ENCODE measurements around the gene ERP27.

ERP27 gene

GRCh38 chr12:14907953-14908352 lies 30.4 kb downstream of the ERP27 start:
- H3K9me3 ChIP-seq (ENCODE audit: control insufficient read depth, insufficient read depth, low read length), result no peaks in the 10 kb centered on the region
- H3K27me3 ChIP-seq (ENCODE audit: control insufficient read depth, insufficient read depth, low read length), result no peaks in the 10 kb centered on the region
- H3K4me3 ChIP-seq (ENCODE audit: low read depth, low read length), result no peak overlapping the region
- H3K4me1 ChIP-seq (ENCODE audit: control insufficient read depth, insufficient read depth, low read length), result no peaks in the 10 kb centered on the region
- H3K36me3 ChIP-seq (ENCODE audit: control insufficient read depth, insufficient read depth, low read length), result no peaks in the 10 kb centered on the region
- H3K9ac ChIP-seq (ENCODE audit: low read depth, low read length), result no peak overlapping the region

- Histone ChIP-seq H3K36me3 (ENCODE audit: control insufficient read depth, insufficient read depth, low read length) (no peaks in the 10 kb centered on the region), H3K9ac (ENCODE audit: low read depth, low read length) (no peak overlapping the region), H3K27me3 (ENCODE audit: control insufficient read depth, insufficient read depth, low read length) (no peaks in the 10 kb centered on the region)
These were observed 32.2 kb downstream of the ERP27 start for GRCh38 chr12:14906114-14906513.

DNA sequence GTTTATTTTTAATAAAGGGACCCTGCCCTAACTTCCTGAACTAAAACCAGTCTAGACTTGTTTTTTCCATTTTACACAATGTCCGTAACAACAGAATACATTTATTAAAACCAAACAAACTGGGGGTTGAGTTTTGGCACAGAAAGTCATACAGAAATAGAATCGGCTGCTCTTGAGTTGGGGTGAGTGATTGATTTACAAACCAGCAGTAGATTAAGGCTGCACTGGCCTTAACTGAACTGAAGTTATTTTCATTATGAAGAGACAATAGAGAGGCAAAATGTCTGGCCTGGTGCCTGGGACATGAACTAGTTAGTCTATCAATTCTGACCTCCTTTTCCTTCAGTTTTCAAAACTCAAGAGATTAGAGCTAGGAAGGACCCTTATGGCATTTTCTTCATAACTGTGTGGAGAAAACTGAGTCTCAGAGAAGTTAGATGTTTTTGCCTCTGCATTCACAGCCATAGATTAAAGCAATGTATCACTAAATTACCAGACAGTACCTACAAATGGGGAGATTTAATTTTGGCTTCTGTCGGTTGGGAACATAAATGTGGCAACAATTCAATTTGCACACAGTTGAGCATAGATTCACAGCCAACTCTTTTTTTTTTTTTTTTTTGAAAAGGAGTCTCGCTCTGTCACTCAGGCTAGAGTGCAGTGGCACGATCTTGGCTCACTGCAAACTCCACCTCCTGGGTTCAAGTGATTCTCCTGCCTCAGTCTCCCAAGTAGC lies 32.9 kb downstream of the ERP27 start:
- H3K4me3 ChIP-seq (ENCODE audit: low read depth, low read length), result no peak overlapping the region
- H3K27me3 ChIP-seq (ENCODE audit: control insufficient read depth, insufficient read depth, low read length), result no peaks in the 10 kb centered on the region
- H3K9ac ChIP-seq (ENCODE audit: low read depth, low read length), result no peak overlapping the region
- no peaks in the 10 kb centered on the region for H3K4me1 ChIP-seq (ENCODE audit: control insufficient read depth, insufficient read depth, low read length)
- no peaks in the 10 kb centered on the region for H3K36me3 ChIP-seq (ENCODE audit: control insufficient read depth, insufficient read depth, low read length)
- H3K9me3 ChIP-seq (ENCODE audit: control insufficient read depth, insufficient read depth, low read length), result no peaks in the 10 kb centered on the region

More at GRCh38 chr12:14906114-14906513, 32.2 kb downstream of the ERP27 start:
- Histone ChIP-seq H3K4me1 (ENCODE audit: control insufficient read depth, insufficient read depth, low read length) (no peaks in the 10 kb centered on the region), H3K4me3 (ENCODE audit: low read depth, low read length) (no peak overlapping the region), H3K9me3 (ENCODE audit: control insufficient read depth, insufficient read depth, low read length) (no peaks in the 10 kb centered on the region)

GRCh38 chr12:14904854-14905253 lies 33.5 kb downstream of the ERP27 start:
- Histone ChIP-seq H3K4me1 (ENCODE audit: control insufficient read depth, insufficient read depth, low read length) (no peaks in the 10 kb centered on the region), H3K4me3 (ENCODE audit: low read depth, low read length) (no peak overlapping the region), H3K9me3 (ENCODE audit: control insufficient read depth, insufficient read depth, low read length) (no peaks in the 10 kb centered on the region), H3K36me3 (ENCODE audit: control insufficient read depth, insufficient read depth, low read length) (no peaks in the 10 kb centered on the region), H3K27me3 (ENCODE audit: control insufficient read depth, insufficient read depth, low read length) (no peaks in the 10 kb centered on the region), H3K9ac (ENCODE audit: low read depth, low read length) (no peak overlapping the region)

DNA sequence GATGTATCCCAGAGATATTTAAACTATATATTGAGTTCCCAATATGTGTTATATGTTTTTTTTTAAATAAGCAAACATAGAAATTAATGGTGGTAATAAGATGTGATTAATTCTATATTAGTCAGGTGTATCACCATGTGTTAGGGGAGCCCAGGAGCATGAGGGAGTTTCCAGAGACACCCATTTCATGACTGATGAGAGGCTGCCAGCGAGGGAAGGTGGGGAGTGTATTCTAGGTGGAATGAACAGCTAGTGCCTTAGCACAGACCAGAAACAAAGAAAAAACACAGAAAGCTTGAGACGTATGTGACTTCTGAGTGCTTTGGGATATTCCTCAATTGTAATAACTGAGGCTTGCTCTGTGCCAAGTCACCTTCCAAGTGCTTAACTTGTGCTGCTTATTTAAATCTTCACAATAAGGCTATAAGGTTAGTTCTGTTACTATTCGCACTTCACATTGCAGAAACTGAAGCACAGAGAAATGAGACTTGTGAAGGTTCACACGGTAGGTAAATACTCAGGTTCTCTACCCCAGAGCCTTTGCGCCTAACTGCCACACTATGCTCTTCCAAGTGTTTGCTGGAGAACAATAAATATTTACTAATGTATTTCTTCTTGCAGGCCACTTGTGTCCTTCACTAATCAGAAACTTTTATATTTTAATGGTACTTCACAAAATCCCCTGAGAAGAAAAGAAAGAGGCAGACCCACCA lies 34.8 kb downstream of the ERP27 start:
- H3K27me3 ChIP-seq (ENCODE audit: control insufficient read depth, insufficient read depth, low read length), result no peaks in the 10 kb centered on the region

DNA sequence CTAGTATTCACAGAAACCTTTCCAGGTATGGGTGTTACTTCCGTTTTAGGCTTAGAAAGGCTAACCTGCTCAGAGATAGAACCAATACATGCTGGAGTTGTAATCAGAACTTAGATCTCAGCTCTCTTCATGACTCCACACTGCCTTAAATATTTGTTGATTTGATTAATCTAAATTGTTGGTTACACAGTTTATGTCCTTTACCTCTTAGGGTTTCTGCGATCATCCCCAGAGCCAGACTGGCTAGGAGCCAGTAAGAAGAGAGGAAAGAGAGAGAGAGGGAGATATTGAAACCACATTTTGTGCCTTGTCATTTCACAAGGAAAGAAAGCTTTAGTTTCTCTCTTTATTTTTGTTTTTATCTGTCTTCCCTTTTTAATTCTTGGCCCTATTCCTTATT lies 35.9 kb downstream of the ERP27 start:
- no peaks in the 10 kb centered on the region for H3K9me3 ChIP-seq (ENCODE audit: control insufficient read depth, insufficient read depth, low read length)
- H3K9ac ChIP-seq (ENCODE audit: low read depth, low read length), result no peak overlapping the region
- no peaks in the 10 kb centered on the region for H3K4me1 ChIP-seq (ENCODE audit: control insufficient read depth, insufficient read depth, low read length)
- H3K4me3 ChIP-seq (ENCODE audit: low read depth, low read length), result no peak overlapping the region
- H3K36me3 ChIP-seq (ENCODE audit: control insufficient read depth, insufficient read depth, low read length), result no peaks in the 10 kb centered on the region
- H3K27me3 ChIP-seq (ENCODE audit: control insufficient read depth, insufficient read depth, low read length), result no peaks in the 10 kb centered on the region

More for the DNA sequence above, 34.8 kb downstream of the ERP27 start:
- Histone ChIP-seq H3K4me1 (ENCODE audit: control insufficient read depth, insufficient read depth, low read length) (no peaks in the 10 kb centered on the region), H3K4me3 (ENCODE audit: low read depth, low read length) (no peak overlapping the region), H3K9ac (ENCODE audit: low read depth, low read length) (no peak overlapping the region), H3K36me3 (ENCODE audit: control insufficient read depth, insufficient read depth, low read length) (no peaks in the 10 kb centered on the region), H3K9me3 (ENCODE audit: control insufficient read depth, insufficient read depth, low read length) (no peaks in the 10 kb centered on the region)

GRCh38 chr12:14901228-14901562 lies 37.1 kb downstream of the ERP27 start:
- Histone ChIP-seq H3K27me3 (ENCODE audit: control insufficient read depth, insufficient read depth, low read length) (no peaks in the 10 kb centered on the region), H3K9ac (ENCODE audit: low read depth, low read length) (no peak overlapping the region), H3K4me1 (ENCODE audit: control insufficient read depth, insufficient read depth, low read length) (no peaks in the 10 kb centered on the region), H3K4me3 (ENCODE audit: low read depth, low read length) (no peak overlapping the region), H3K9me3 (ENCODE audit: control insufficient read depth, insufficient read depth, low read length) (no peaks in the 10 kb centered on the region), H3K36me3 (ENCODE audit: control insufficient read depth, insufficient read depth, low read length) (no peaks in the 10 kb centered on the region)

GRCh38 chr12:14900521-14901227 lies 37.7 kb downstream of the ERP27 start:
- Histone ChIP-seq H3K4me3 (ENCODE audit: low read depth, low read length) (no peak overlapping the region), H3K9me3 (ENCODE audit: control insufficient read depth, insufficient read depth, low read length) (no peaks in the 10 kb centered on the region), H3K4me1 (ENCODE audit: control insufficient read depth, insufficient read depth, low read length) (no peaks in the 10 kb centered on the region), H3K36me3 (ENCODE audit: control insufficient read depth, insufficient read depth, low read length) (no peaks in the 10 kb centered on the region), H3K9ac (ENCODE audit: low read depth, low read length) (no peak overlapping the region), H3K27me3 (ENCODE audit: control insufficient read depth, insufficient read depth, low read length) (no peaks in the 10 kb centered on the region)

- Histone ChIP-seq H3K36me3 (ENCODE audit: control insufficient read depth, insufficient read depth, low read length) (no peaks in the 10 kb centered on the region), H3K4me3 (ENCODE audit: low read depth, low read length) (no peak overlapping the region), H3K9me3 (ENCODE audit: control insufficient read depth, insufficient read depth, low read length) (no peaks in the 10 kb centered on the region), H3K4me1 (ENCODE audit: control insufficient read depth, insufficient read depth, low read length) (no peaks in the 10 kb centered on the region), H3K9ac (ENCODE audit: low read depth, low read length) (no peak overlapping the region), H3K27me3 (ENCODE audit: control insufficient read depth, insufficient read depth, low read length) (no peaks in the 10 kb centered on the region)
These were observed 41.7 kb downstream of the ERP27 start for GRCh38 chr12:14896521-14897169.

DNA sequence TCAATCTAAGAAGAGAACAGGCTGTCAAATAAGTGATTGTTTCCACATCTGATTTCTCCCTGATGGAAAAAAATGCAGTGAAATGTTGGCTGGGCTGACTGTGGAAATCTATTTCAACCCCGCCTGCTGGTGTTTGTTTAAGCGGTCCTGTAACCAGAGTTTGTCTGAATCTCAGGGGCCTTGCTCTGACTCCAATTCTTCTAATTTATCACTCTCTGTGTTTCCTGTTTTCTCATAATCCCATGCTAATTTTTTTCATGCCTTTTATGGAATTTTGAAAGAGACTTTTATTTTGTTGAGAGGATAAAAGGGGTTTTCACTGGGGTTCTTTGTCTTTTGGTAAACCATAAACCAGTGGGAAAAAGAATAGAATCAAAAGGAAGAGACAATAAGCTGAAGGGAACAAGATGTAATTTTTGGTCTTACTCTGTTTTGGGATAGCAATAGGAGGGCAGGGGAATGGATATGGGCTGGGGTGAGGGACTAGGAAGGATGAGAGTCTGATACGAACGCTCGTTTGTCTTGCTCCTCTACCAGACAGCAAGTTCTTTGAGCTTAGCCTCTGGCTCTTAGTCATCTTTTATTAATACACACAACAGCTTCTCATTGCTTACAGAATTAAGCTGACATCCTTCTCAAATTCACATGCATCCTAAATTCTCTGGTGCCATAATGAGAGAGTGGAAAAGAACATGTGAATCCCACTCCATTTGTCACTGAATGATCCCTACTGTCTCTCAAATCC lies 44.7 kb downstream of the ERP27 start:
- H3K9me3 ChIP-seq (ENCODE audit: control insufficient read depth, insufficient read depth, low read length), result no peaks in the 10 kb centered on the region
- no peak overlapping the region for H3K4me3 ChIP-seq (ENCODE audit: low read depth, low read length)
- H3K9ac ChIP-seq (ENCODE audit: low read depth, low read length), result no peak overlapping the region
- H3K4me1 ChIP-seq (ENCODE audit: control insufficient read depth, insufficient read depth, low read length), result no peaks in the 10 kb centered on the region
- no peaks in the 10 kb centered on the region for H3K27me3 ChIP-seq (ENCODE audit: control insufficient read depth, insufficient read depth, low read length)
- H3K36me3 ChIP-seq (ENCODE audit: control insufficient read depth, insufficient read depth, low read length), result no peaks in the 10 kb centered on the region
